MM.1S (cell line): ENCODE data around the gene KCNK18.

Experiments used
- CTCF ChIP-seq: fragments of 300-600 bp; sonication (generic); IDR thresholded peaks from 2 replicates; pipeline ENCODE4 v1.5.1; 2016; ENCODE audit warnings: antibody characterized with exemption, low read length, mixed read lengths
- EZH2 ChIP-seq: fragments of 300-600 bp; sonication (generic); optimal IDR thresholded peaks from 2 replicates; pipeline ENCODE3; 2017; ENCODE audit warnings: low read depth, mild to moderate bottlenecking, antibody characterized with exemption, low read length, mixed read lengths
- EZH2phosphoT487 ChIP-seq: fragments of 300-600 bp; sonication (generic); IDR thresholded peaks from 2 replicates; pipeline ENCODE4 v1.6.1; 2018; ENCODE audit warnings: antibody characterized with exemption, low read length

DNA sequence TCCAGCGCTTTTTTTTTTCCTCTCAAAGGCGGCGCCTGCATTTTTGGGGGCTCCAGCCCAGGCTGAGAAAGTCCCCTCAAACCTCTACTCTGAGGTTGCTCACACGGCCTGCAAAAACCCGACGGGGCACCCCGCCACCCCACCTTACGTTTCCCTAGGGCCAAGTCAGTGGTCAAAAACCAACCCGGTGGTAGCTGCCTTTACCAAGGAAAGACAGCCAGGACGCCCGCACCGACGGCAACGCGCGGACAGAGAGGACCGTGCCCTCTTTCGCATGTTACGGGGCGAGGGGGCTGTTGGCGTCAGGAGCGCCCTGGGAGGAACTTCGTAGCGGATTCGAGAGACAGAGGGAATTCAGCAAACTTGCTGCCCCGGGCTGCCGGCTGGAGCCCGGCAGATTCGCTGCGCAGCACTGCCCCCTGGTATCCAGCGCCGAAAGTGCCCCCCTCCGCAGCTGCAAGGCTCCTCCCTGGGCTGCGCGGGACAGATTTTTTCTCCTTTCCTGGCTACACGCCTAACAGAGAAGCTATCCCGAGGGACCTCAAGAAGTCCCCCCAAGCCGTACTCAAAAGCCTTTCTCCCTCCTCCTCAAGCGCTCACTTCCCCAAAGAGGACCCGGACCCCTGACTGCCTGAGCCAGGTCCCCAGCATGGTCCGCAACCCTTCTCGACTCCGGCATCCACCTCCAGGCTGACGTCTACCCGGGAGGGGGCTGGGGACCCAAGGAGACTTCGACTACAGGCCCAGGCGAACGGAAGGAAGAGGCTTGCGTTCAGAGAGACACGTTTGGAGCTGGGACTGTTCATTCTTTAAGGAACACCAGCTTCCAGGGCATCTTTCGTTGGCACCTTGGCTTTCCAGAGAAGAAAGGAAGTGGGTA lies 31.5 kb upstream of the KCNK18 start:
- TF ChIP-seq CTCF (peak; percentile 16), EZH2 (no peak), EZH2phosphoT487 (no peak)
